GM23338 (cell line): Measurements from ENCODE around the gene SMIM13. TPM values are rescaled to one million over a fixed set of nuclear protein-coding genes. Genes with fewer than 3 reads are reported as not detected.

Experiments used
- ATAC-seq: fragments of 200-7000 bp; cut with Tn5 transposase; 3 replicates; pipeline ENCODE4 v1.9.1; 2020
- DNase-seq: peaks from one replicate; pipeline ENCODE4 v3.0.0-alpha.2; 2015; ENCODE audit warnings: low spot score
- H2AFZ ChIP-seq: fragments of 200-600 bp; sonication (generic); 2 replicates; pipeline ENCODE4 v1.8.0; 2016; ENCODE audit warnings: antibody characterized with exemption, mild to moderate bottlenecking, moderate library complexity
- H3F3A ChIP-seq: fragments of 200-600 bp; sonication (generic); replicated peaks from 2 replicates; pipeline ENCODE4 v1.8.0; 2017; ENCODE audit warnings: antibody characterized with exemption, mixed run types, low read depth
- H3K27ac ChIP-seq: fragments of 200-600 bp; sonication (generic); 2 replicates; pipeline ENCODE4 v1.6.1; 2016; ENCODE audit warnings: low read depth
- H3K27me3 ChIP-seq: fragments of 200-600 bp; sonication (generic); 2 replicates; pipeline ENCODE4 v1.8.0; 2016; ENCODE audit warnings: mild to moderate bottlenecking, mixed run types, moderate library complexity; ENCODE audit not compliant: insufficient read depth
- H3K36me3 ChIP-seq: fragments of 200-600 bp; sonication (generic); 2 replicates; pipeline ENCODE4 v1.8.0; 2016; ENCODE audit warnings: mild to moderate bottlenecking; ENCODE audit not compliant: insufficient read depth
- H3K4me1 ChIP-seq: fragments of 200-600 bp; sonication (generic); 2 replicates; pipeline ENCODE4 v1.8.0; 2016; ENCODE audit warnings: mild to moderate bottlenecking, moderate library complexity; ENCODE audit not compliant: insufficient read depth
- H3K4me2 ChIP-seq: fragments of 200-600 bp; sonication (generic); 2 replicates; pipeline ENCODE4 v1.7.1; 2017; ENCODE audit warnings: mixed run types
- H3K4me3 ChIP-seq: fragments of 200-600 bp; sonication (generic); 2 replicates; pipeline ENCODE4 v1.6.1; 2016; ENCODE audit warnings: mixed run types
- H3K79me2 ChIP-seq: fragments of 200-600 bp; sonication (generic); replicated peaks from 2 replicates; pipeline ENCODE4 v1.8.0; 2017; ENCODE audit warnings: mild to moderate bottlenecking; ENCODE audit not compliant: insufficient read depth
- H3K9me2 ChIP-seq: fragments of 200-600 bp; sonication (generic); 2 replicates; pipeline ENCODE4 v1.8.0; 2017; ENCODE audit not compliant: insufficient read depth
- H4K20me1 ChIP-seq: fragments of 200-600 bp; sonication (generic); replicated peaks from 2 replicates; pipeline ENCODE4 v1.8.0; 2017; ENCODE audit warnings: mild to moderate bottlenecking; ENCODE audit not compliant: insufficient read depth
- H3K27ac Mint-ChIP-seq: 2 replicates; pipeline ENCODE4 v1.8.0; 2020; ENCODE audit warnings: inconsistent platforms, mild to moderate bottlenecking, moderate library complexity, mixed read lengths
- H3K27me3 Mint-ChIP-seq: 3 replicates; pipeline ENCODE4 v1.8.0; 2022; ENCODE audit warnings: low read depth, mild to moderate bottlenecking, moderate library complexity, mixed read lengths, inconsistent platforms; ENCODE audit not compliant: insufficient read depth, poor library complexity
- H3K36me3 Mint-ChIP-seq: 3 replicates; pipeline ENCODE4 v1.8.0; 2021; ENCODE audit warnings: low read depth, mild to moderate bottlenecking, inconsistent platforms, moderate library complexity, mixed read lengths
- H3K4me1 Mint-ChIP-seq: 3 replicates; pipeline ENCODE4 v1.8.0; 2020; ENCODE audit warnings: mild to moderate bottlenecking, inconsistent platforms, mixed read lengths
- H3K4me3 Mint-ChIP-seq: 3 replicates; pipeline ENCODE4 v1.8.0; 2021; ENCODE audit warnings: moderate library complexity, mild to moderate bottlenecking, inconsistent platforms, mixed read lengths
- H3K9me3 Mint-ChIP-seq: 3 replicates; pipeline ENCODE4 v1.8.0; 2020; ENCODE audit warnings: moderate library complexity, mild to moderate bottlenecking, inconsistent platforms, mixed read lengths
- CREB1 ChIP-seq: fragments of 250-450 bp; sonication (Bioruptor Pico); IDR thresholded peaks from 2 replicates; pipeline ENCODE4 v1.5.0; 2020; ENCODE audit warnings: low read depth, mild to moderate bottlenecking, moderate library complexity
- CTCF ChIP-seq, 2 experiments: fragments of 200-600 bp in 1 of 2; sonication (generic) in 1 of 2; conservative IDR thresholded peaks; 2 replicates each; pipeline versions ENCODE4 v1.5.1 to v1.6.1; 2016 to 2017; ENCODE audit warnings: antibody characterized with exemption in 2 of 2, low read depth in 2 of 2, mild to moderate bottlenecking in 2 of 2, moderate library complexity in 1 of 2
- EZH2 ChIP-seq: fragments of 200-600 bp; sonication (generic); IDR thresholded peaks from one replicate; pipeline ENCODE4 v1.8.0; 2017; ENCODE audit warnings: antibody characterized with exemption, mild to moderate bottlenecking, low read depth; ENCODE audit not compliant: unreplicated experiment
- EZH2phosphoT487 ChIP-seq: fragments of 200-600 bp; sonication (generic); IDR thresholded peaks from one replicate; pipeline ENCODE4 v1.8.1; 2018; ENCODE audit warnings: antibody characterized with exemption; ENCODE audit not compliant: unreplicated experiment
- JUNB ChIP-seq: IDR thresholded peaks from one replicate; pipeline ENCODE4 v1.6.1; 2016; ENCODE audit warnings: antibody characterized with exemption; ENCODE audit not compliant: unreplicated experiment
- NANOG ChIP-seq: IDR thresholded peaks from 2 replicates; pipeline ENCODE4 v1.6.1; 2016; ENCODE audit warnings: antibody characterized with exemption, borderline replicate concordance
- REST ChIP-seq: IDR thresholded peaks from one replicate; pipeline ENCODE4 v1.6.1; 2018; ENCODE audit warnings: antibody characterized with exemption; ENCODE audit not compliant: unreplicated experiment
- STAT1 ChIP-seq: IDR thresholded peaks from one replicate; pipeline ENCODE4 v1.6.1; 2016; ENCODE audit warnings: antibody characterized with exemption; ENCODE audit not compliant: unreplicated experiment
- ZNF114 ChIP-seq: fragments of 250-450 bp; sonication (Bioruptor Pico); IDR thresholded peaks from 2 replicates; pipeline ENCODE4 v1.5.0; 2020; ENCODE audit warnings: mild to moderate bottlenecking, moderate library complexity
- ZNF331 ChIP-seq: fragments of 250-450 bp; sonication (Bioruptor Pico); IDR thresholded peaks from 2 replicates; pipeline ENCODE4 v1.5.0; 2020; ENCODE audit warnings: low read depth, mild to moderate bottlenecking, moderate library complexity
- polyA plus RNA-seq: library from polyadenylated mRNA; unstranded; fragments of >200 nt; fragmentation: Nextera tagmentation; extraction: Ambion mirVana; gene quantifications from 2 replicates; pipeline ENCODE4 v1.2.1, GENCODE V29; 2016
- total RNA-seq: library from RNA; depleted of rRNA; stranded (reverse); fragments of >200 nt; shearing (Covaris generic); gene quantifications from 2 replicates; pipeline ENCODE4 v1.2.3, GENCODE V29; 2014
- TF ChIP-seq, protein P1 (sequence below): IDR thresholded peaks from 2 replicates; pipeline ENCODE4 v1.6.1; 2016; ENCODE audit warnings: antibody characterized with exemption
- TF ChIP-seq, protein P2 (sequence below): fragments of 250-450 bp; sonication (Bioruptor Pico); IDR thresholded peaks from 2 replicates; pipeline ENCODE4 v1.5.0; 2020; ENCODE audit warnings: mild to moderate bottlenecking, moderate library complexity

SMIM13 gene
- total and polyA plus RNA-seq, 2 experiments from 2014 or later = 7.2 to 12.7 TPM

- TF ChIP-seq NANOG = no peak
Measured at GRCh38 chr6:11067348-11067747, 26.3 kb upstream of the SMIM13 start (continued).

DNA sequence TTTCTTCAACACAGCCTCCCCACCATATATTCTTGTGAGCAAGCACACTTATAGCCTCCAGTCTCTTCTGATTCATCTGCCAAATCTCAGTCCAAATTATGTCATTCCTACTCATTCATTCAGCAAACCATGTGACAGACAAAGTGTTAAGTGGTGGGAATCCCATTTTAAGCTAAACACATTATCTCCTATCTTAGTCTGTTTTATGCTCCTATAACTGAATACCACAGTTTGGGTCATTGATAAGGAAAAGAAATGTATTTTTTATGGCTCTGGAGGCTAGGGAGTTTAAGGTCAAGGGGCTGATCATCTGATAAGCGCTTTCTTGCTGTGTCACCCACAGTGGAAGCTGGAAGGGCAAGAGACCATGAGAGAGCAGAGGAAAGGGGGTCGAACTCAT lies 23.9 kb upstream of the SMIM13 start:
- no peak for DNase-seq
- H3K27me3 Mint-ChIP-seq = peaks cover 2% of the 10 kb centered on the region
- Histone ChIP-seq H3K79me2 (no peaks in the 10 kb centered on the region), H4K20me1 (no peaks in the 10 kb centered on the region), H3K4me3 (no peak overlapping the region), H3K9me2 (no peaks in the 10 kb centered on the region), H3K27me3 (no peaks in the 10 kb centered on the region), H2AFZ (no peak overlapping the region), H3K4me1 (no peaks in the 10 kb centered on the region; the same call in 1 of the 2 replicates), H3F3A (no peaks in the 10 kb centered on the region), H3K36me3 (no peaks in the 10 kb centered on the region), H3K4me2 (no peak overlapping the region), H3K27ac (no peak overlapping the region)
- H3K27ac Mint-ChIP-seq = no peak overlapping the region
- H3K4me3 Mint-ChIP-seq = no peak overlapping the region
- H3K9me3 Mint-ChIP-seq = no peaks in the 10 kb centered on the region
- no peak for ATAC-seq
- H3K4me1 Mint-ChIP-seq = peaks cover 6% of the 10 kb centered on the region; the same call in 2 of the 3 replicates
- H3K36me3 Mint-ChIP-seq = no peaks in the 10 kb centered on the region
- TF ChIP-seq, protein P1, sequence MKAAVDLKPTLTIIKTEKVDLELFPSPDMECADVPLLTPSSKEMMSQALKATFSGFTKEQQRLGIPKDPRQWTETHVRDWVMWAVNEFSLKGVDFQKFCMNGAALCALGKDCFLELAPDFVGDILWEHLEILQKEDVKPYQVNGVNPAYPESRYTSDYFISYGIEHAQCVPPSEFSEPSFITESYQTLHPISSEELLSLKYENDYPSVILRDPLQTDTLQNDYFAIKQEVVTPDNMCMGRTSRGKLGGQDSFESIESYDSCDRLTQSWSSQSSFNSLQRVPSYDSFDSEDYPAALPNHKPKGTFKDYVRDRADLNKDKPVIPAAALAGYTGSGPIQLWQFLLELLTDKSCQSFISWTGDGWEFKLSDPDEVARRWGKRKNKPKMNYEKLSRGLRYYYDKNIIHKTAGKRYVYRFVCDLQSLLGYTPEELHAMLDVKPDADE = no peak
- no peak for TF ChIP-seq REST
- TF ChIP-seq, protein P2, sequence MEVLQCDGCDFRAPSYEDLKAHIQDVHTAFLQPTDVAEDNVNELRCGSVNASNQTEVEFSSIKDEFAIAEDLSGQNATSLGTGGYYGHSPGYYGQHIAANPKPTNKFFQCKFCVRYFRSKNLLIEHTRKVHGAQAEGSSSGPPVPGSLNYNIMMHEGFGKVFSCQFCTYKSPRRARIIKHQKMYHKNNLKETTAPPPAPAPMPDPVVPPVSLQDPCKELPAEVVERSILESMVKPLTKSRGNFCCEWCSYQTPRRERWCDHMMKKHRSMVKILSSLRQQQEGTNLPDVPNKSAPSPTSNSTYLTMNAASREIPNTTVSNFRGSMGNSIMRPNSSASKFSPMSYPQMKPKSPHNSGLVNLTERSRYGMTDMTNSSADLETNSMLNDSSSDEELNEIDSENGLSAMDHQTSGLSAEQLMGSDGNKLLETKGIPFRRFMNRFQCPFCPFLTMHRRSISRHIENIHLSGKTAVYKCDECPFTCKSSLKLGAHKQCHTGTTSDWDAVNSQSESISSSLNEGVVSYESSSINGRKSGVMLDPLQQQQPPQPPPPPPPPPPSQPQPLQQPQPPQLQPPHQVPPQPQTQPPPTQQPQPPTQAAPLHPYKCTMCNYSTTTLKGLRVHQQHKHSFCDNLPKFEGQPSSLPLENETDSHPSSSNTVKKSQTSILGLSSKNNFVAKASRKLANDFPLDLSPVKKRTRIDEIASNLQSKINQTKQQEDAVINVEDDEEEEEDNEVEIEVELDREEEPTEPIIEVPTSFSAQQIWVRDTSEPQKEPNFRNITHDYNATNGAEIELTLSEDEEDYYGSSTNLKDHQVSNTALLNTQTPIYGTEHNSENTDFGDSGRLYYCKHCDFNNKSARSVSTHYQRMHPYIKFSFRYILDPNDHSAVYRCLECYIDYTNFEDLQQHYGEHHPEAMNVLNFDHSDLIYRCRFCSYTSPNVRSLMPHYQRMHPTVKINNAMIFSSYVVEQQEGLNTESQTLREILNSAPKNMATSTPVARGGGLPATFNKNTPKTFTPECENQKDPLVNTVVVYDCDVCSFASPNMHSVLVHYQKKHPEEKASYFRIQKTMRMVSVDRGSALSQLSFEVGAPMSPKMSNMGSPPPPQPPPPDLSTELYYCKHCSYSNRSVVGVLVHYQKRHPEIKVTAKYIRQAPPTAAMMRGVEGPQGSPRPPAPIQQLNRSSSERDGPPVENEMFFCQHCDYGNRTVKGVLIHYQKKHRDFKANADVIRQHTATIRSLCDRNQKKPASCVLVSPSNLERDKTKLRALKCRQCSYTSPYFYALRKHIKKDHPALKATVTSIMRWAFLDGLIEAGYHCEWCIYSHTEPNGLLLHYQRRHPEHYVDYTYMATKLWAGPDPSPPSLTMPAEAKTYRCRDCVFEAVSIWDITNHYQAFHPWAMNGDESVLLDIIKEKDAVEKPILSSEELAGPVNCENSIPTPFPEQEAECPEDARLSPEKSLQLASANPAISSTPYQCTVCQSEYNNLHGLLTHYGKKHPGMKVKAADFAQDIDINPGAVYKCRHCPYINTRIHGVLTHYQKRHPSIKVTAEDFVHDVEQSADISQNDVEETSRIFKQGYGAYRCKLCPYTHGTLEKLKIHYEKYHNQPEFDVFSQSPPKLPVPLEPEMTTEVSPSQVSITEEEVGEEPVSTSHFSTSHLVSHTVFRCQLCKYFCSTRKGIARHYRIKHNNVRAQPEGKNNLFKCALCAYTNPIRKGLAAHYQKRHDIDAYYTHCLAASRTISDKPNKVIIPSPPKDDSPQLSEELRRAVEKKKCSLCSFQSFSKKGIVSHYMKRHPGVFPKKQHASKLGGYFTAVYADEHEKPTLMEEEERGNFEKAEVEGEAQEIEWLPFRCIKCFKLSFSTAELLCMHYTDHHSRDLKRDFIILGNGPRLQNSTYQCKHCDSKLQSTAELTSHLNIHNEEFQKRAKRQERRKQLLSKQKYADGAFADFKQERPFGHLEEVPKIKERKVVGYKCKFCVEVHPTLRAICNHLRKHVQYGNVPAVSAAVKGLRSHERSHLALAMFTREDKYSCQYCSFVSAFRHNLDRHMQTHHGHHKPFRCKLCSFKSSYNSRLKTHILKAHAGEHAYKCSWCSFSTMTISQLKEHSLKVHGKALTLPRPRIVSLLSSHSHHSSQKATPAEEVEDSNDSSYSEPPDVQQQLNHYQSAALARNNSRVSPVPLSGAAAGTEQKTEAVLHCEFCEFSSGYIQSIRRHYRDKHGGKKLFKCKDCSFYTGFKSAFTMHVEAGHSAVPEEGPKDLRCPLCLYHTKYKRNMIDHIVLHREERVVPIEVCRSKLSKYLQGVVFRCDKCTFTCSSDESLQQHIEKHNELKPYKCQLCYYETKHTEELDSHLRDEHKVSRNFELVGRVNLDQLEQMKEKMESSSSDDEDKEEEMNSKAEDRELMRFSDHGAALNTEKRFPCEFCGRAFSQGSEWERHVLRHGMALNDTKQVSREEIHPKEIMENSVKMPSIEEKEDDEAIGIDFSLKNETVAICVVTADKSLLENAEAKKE (CRISPR knock-in tag) = no peak
- no peak for TF ChIP-seq NANOG
- no peak for TF ChIP-seq EZH2phosphoT487
- no peak for TF ChIP-seq CREB1 (CRISPR knock-in tag)
- no peak for TF ChIP-seq ZNF114 (CRISPR knock-in tag)
- no peak for TF ChIP-seq JUNB
- TF ChIP-seq CTCF (conservative IDR thresholded peaks at IDR 0.05; ENCODE audit: low read depth in 2 of 2) = no peak
- no peak for TF ChIP-seq EZH2
- TF ChIP-seq ZNF331 = no peak
- no peak for TF ChIP-seq STAT1
